Kidney epithelial cell (primary cell): ENCODE data around the gene EPB41L2. TPM values are rescaled to one million over a fixed set of nuclear protein-coding genes. Genes with fewer than 3 reads are reported as not detected.
"Not testable (repeated sequence)": the region's sequence is repeated elsewhere in the genome, so short reads cannot be mapped to it uniquely, and the experiment has no call there.

ENCODE experiments used
- DNase-seq: peaks from one replicate; pipeline ENCODE4 v3.0.0-alpha.2; 2010; ENCODE audit warnings: low read depth
- H3K27me3 ChIP-seq: 2 replicates; pipeline ENCODE4 v1.6.0; 2011; ENCODE audit warnings: low read length; ENCODE audit not compliant: control insufficient read depth, insufficient read depth
- H3K36me3 ChIP-seq: 2 replicates; pipeline ENCODE4 v1.5.1; 2011; ENCODE audit warnings: low read length; ENCODE audit not compliant: control insufficient read depth, insufficient read depth
- H3K4me3 ChIP-seq: 2 replicates; pipeline ENCODE4 v1.5.1; 2011; ENCODE audit warnings: low read depth, mild to moderate bottlenecking, control low read depth, low read length
- total RNA-seq: library from RNA; depleted of rRNA; stranded (reverse); fragments of >200 nt; gene quantifications from 2 replicates; pipeline ENCODE4 v1.2.3, GENCODE V29; 2015
- TF ChIP-seq, protein P1 (sequence below): IDR thresholded peaks from 2 replicates; pipeline ENCODE4 v1.5.1; 2011; ENCODE audit warnings: mild to moderate bottlenecking, moderate library complexity, low read length, control low read depth, inconsistent platforms; ENCODE audit not compliant: insufficient read depth, poor library complexity, severe bottlenecking

The EPB41L2 gene
- total RNA-seq, 1 donor from 2014 or later = 48.7 TPM

- Histone ChIP-seq H3K4me3 (no peak overlapping the region), H3K36me3 (no peaks in the 10 kb centered on the region), H3K27me3 (no peaks in the 10 kb centered on the region)
- TF ChIP-seq, protein P1, sequence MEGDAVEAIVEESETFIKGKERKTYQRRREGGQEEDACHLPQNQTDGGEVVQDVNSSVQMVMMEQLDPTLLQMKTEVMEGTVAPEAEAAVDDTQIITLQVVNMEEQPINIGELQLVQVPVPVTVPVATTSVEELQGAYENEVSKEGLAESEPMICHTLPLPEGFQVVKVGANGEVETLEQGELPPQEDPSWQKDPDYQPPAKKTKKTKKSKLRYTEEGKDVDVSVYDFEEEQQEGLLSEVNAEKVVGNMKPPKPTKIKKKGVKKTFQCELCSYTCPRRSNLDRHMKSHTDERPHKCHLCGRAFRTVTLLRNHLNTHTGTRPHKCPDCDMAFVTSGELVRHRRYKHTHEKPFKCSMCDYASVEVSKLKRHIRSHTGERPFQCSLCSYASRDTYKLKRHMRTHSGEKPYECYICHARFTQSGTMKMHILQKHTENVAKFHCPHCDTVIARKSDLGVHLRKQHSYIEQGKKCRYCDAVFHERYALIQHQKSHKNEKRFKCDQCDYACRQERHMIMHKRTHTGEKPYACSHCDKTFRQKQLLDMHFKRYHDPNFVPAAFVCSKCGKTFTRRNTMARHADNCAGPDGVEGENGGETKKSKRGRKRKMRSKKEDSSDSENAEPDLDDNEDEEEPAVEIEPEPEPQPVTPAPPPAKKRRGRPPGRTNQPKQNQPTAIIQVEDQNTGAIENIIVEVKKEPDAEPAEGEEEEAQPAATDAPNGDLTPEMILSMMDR = no peak
- no peak for DNase-seq
Measured at GRCh38 chr6:130815200-130816071, 247.6 kb downstream of the EPB41L2 start.

- TF ChIP-seq, protein P1 = no peak
- no peak for DNase-seq
- Histone ChIP-seq H3K27me3 (no peaks in the 10 kb centered on the region), H3K4me3 (no peak overlapping the region), H3K36me3 (no peaks in the 10 kb centered on the region)
Measured at GRCh38 chr6:130814506-130814905, 248.5 kb downstream of the EPB41L2 start.

DNA sequence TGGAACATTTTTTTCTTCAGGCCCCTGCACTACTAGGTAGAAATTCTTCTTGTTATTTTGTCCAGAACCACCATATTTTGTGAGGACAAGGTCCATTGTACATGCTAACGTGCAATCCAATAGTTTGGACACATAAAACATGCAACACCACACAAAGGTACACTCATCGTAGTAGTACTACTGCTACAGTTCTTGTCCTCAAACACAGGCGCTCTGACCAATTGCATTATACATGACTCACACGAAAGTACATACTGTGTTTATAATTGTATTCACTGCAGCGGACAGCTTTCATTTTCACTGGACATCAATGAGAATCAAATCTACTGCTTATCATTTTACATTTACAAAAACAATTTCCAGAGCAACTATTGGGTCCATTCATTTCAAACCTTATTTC, 251.1 kb downstream of the EPB41L2 start:
- H3K36me3 ChIP-seq = no peaks in the 10 kb centered on the region
- no peak overlapping the region for H3K4me3 ChIP-seq
- no peaks in the 10 kb centered on the region for H3K27me3 ChIP-seq
- DNase-seq = no peak
- TF ChIP-seq, protein P1 = no peak

DNA sequence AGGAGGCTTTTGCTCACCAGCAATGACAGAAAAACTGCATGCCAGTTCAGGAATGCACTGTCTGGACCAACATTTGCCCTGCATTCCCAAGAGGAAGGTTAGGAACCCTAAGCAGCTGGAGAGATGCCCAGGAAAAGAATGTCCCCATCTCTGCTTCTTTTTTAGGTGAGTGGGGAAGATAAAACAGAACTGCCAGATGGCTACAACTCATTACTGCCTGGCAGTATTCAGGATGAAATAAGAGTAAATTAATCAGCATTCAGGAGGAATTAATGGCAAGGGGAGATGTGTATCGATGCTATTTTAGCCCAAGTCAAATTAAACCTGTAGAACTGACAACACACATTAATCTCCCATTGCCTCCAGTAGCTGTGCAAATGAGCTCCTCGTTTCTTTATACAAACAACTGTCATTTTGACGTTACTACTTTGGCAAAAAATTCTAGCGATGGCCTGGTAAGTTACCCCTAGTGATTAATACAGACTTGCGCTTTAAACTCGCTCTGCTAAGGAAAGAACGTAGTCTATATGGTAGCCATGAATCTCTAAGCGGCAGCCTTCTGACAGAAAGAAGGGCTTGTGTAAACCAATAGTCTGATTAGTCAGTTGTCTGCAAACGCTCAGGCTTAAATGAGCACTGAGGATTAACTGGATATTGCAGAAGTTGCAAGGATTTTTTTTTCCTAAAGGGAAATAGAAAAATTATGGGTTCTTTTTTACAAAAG, 252.6 kb downstream of the EPB41L2 start:
- no peaks in the 10 kb centered on the region for H3K36me3 ChIP-seq
- no peaks in the 10 kb centered on the region for H3K27me3 ChIP-seq
- DNase-seq = no peak
- no peak overlapping the region for H3K4me3 ChIP-seq
- TF ChIP-seq, protein P1 = no peak

DNA sequence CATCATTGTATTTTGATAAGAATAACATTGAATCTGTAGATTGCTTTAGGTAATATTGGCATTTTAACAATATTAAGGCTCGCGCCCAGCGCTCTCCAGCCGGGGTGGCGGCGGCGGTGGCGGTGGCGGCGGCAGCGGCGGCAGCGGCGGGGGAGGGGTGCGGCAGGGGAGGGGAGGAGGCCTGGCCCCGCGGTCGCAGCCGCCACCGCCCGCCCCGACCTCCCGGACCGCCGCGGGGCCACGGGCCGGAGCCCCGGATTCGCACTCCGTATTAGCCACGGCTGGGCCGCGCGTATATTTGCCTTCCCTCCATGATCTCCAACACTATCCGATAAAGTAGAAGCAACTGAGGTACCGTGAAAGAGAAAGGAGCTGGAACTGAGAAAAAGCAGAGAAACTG, 261.7 kb downstream of the EPB41L2 start:
- H3K4me3 ChIP-seq, DNase-seq, H3K27me3 ChIP-seq, H3K36me3 ChIP-seq: not testable (repeated sequence)

GRCh38 chr6:130797061-130797460, 266.0 kb downstream of the EPB41L2 start:
- no peaks in the 10 kb centered on the region for H3K36me3 ChIP-seq
- TF ChIP-seq, protein P1 = no peak
- no peaks in the 10 kb centered on the region for H3K27me3 ChIP-seq
- H3K4me3 ChIP-seq = no peak overlapping the region
- DNase-seq = no peak
